NCI-H2227 treated with DMSO at 0.1 percent for 48 hours (cell line): ENCODE results near the gene MYBBP1A.
"Not testable (repeated sequence)": the region's sequence is repeated elsewhere in the genome, so short reads cannot be mapped to it uniquely, and the experiment has no call there.

ENCODE experiments used
- DNase-seq: peaks from one replicate; lab custom pipeline; 2025; lab: John Stamatoyannopoulos, UW

Gene MYBBP1A

DNA sequence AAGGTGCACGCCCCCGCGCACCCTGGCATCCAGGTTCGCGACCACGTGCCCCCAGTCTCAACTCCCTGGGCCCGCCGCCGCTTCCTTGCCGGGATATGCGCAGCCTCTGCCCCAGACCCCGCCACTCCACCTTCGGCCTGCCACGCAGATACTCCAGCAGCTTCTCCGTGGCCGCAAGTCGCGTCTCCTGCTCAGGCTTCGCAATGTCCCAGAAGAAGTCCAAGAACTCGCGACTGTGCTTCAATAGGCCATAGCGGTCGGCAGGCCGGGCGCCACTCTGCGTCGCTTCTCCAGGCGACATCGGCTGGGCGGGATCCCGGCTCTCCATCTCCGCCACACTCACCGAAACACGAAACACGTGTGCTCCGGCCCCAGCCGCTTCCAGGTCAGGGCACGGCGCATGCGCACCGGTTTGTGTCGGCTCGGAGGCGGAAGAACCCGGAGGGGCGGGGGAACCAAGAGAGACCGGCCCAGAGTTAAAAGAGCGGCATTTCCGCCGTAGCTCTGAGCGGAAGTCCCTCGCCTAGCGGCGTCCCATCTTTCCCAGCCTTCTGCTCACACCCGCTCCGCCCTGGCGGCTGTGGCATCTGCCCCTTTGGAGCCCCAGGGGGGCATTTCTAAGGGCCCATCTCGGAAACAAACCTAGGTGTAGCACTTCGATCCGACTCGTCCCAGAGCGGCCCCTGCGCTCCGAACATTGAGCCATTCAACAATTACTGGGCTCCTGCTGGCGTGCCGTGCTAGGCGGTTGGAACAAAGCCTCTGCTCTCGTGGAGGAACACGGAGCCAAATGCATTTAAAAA lies at the start of gene MYBBP1A:
Gene MYBBP1A (minus strand): TSS at position 388 of the 803 bp plus-strand sequence. CDS start 60 bp downstream, at position 328.
- peak; percentile 84 for DNase-seq

DNA sequence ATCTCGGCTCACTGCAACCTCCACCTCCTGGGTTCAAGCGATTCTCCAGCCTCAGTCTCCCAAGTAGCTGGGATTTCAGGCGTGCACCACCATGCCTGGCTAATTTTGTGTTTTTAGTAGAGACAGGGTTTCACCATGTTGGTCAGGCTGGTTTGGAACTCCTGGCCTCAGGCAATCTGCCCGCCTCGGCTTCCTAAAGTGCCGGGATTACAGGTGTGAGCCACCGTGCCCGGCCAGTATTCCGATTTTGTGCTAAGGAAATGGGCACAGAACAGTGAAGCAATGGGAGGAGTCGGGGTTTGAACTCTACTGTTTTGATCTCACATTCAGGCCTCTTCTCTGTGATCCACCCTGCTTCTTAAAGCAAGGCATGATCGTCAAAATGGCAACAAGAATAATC lies 49.6 kb upstream of the MYBBP1A start:
- DNase-seq = not testable (repeated sequence)

- DNase-seq = peak; percentile 24
Observed at GRCh38 chr17:4604111-4604644, 49.0 kb upstream of the MYBBP1A start.

DNA sequence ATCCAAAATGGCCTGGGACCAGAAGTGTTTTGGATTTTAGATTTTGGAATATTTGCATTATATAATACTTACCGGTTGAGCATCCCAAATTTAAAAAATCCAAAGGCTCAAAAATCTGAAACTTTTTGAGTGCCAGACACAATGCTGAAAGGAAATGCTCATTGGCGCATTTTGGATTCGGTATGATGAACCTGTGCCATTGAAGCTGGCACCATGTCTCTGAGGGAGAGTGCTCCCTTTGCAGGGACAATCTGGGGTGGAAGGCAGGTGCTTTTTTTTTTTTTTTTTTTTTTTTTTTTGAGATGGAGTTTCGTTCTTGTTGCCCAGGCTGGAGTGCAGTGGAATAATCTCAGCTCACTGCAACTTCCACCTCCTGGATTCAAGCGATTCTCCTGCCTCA lies 46.9 kb upstream of the MYBBP1A start:
- DNase-seq = no peak

DNA sequence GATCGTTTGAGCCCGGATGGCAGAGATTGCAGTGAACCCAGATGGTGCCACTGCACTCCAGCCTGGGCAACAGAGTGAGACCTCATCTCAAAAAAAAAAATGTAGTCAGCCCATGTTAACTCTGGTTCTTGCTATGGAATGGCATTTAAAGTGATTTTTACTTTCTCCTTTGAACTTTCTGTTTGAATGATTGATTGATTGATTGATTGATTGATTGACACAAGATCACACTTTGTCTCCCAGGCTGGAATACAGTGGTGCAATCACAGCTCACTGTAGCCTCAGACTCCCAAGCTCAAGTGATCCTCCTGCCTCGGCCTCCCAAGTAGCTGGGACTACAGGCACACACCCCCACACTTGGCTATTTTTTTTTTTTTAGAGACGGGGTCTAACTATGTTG lies 46.1 kb upstream of the MYBBP1A start:
- no peak for DNase-seq

DNA sequence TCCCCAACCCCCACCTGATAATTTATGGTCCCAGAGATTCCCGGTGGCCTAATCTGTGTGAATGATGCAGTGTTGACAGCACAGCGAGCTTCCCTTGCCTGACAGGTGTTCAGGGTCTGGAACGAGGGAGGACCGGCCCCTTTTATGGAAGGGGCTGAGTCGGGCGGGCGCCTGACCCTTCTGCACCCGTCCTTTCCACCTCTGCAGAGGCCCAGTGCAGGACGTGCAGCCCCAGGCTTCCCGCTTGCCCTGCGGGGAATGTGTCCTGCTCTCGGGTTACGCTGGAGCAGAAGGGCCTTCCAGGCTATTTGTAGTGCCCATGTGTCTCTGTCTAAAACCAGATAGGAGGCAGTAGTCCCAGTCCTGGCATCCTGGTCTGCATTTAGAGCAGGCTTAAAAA lies 45.4 kb upstream of the MYBBP1A start:
- no peak for DNase-seq

GRCh38 chr17:4599505-4600281 lies 44.5 kb upstream of the MYBBP1A start:
- peak; percentile 46 for DNase-seq

GRCh38 chr17:4598776-4599504 lies 43.8 kb upstream of the MYBBP1A start:
- no peak for DNase-seq

- DNase-seq = no peak
Observed at GRCh38 chr17:4597975-4598374, 42.8 kb upstream of the MYBBP1A start.

DNA sequence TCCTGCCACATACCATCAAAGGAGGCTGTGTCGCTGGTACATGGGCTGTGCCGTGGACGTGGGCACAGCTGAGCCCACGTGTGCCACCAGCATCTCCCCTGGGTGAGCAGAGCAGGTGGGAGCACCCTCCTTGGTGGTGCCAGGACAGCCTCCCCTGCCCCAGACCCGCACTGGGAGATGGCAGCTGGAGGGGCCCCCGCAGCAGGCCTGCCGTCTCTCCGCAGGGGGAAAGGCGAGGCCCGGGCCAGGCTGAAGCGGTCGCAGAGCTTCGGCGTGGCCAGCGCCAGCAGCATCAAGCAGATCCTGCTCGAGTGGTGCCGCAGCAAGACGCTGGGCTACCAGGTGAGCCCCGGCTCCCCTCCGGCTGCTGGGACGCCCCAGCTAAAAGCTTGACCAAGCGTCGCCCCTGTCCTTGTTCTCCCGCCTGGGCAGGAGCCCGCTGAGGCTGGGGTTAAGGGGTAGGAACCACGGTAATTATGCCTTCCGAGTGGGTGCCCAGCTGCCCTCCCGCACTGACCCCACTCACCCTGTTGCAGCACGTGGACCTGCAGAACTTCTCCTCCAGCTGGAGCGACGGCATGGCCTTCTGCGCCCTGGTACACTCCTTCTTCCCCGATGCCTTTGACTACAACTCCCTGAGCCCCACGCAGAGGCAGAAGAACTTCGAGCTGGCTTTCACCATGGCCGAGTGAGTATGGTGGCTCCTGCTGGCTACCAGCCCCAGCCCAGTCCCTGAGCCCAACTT lies 41.6 kb upstream of the MYBBP1A start:
- DNase-seq = no peak

GRCh38 chr17:4595685-4596342 lies 40.6 kb upstream of the MYBBP1A start:
- not testable (repeated sequence) for DNase-seq

DNA sequence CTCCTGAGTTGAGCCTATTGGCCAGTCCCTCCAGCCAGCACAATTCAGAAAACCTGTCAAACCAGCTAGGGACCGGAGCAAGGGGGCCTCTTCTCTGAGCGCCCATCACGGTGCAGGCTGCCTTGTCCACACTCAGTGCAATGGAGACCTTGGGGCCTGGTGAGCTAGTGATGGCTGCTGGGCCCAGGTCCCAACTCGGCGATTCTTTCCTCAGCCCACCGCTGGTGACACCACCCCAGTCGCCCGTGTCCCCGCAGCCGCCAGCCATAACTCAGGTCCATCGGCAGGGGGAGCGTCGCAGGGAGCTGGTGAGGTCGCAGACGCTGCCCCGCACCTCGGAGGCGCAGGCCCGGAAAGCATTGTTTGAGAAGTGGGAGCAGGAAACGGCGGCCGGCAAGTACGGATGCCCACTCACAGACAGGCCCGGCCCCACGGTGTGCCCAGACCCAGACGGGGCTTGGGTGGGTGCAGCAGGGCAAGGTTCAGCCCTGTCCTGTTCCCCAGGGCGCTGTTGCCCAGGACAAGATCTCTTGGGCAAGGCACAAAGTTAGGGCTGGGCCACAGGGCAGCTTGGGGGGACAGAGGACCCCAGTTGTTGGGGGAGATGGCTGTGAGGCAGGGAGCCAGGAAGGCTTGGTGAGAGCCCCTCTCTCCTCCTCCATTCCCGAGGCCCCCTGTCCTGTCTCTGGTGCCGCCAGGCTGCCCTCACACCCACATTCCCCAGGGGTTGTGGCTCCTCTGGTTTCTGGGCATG lies 39.9 kb upstream of the MYBBP1A start:
- no peak for DNase-seq

DNA sequence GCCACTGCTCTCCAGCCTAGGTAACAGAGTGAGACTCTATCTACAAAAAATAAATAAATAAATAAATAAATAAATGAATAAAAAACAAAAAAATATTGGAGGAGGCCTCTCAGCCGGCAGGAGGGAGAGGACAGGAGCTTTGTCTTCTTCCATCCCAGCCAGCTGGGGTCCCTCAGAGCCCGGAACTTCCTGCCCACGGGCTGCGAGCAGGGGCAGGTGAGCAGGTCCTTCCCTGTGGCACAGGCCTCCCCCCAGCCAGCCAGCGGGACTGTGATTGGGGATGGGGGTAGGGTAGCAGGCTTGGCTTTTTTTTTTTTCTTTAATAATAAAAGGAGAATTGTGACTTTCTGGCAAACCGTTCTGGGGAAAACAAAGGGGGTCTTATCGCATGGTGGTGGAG lies 39.2 kb upstream of the MYBBP1A start:
- DNase-seq = no peak

DNA sequence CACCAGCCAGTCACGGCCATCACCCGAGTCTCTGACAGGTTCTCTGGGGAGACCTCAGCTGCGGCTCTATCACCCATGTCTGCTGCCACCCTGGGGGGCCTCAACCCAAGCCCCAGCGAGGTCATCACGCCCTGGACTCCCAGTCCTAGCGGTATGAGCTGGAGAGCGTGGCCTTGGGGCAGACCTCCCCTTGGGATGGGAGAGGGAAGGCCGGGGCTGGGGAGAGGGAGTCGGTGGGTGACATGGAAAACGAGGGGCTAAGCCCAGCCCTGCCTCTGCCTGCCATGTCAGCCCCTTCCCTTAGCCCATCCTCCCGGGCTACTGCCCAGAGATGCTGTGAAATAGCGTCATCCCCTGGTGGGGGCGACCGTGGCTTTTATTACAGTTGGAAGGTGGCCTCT lies 37.8 kb upstream of the MYBBP1A start:
- no peak for DNase-seq

GRCh38 chr17:4592240-4593005 lies 37.2 kb upstream of the MYBBP1A start:
- DNase-seq = no peak

GRCh38 chr17:4591529-4591928 lies 36.3 kb upstream of the MYBBP1A start:
- DNase-seq = no peak

- no peak for DNase-seq
Observed at GRCh38 chr17:4590981-4591453, 35.8 kb upstream of the MYBBP1A start.

DNA sequence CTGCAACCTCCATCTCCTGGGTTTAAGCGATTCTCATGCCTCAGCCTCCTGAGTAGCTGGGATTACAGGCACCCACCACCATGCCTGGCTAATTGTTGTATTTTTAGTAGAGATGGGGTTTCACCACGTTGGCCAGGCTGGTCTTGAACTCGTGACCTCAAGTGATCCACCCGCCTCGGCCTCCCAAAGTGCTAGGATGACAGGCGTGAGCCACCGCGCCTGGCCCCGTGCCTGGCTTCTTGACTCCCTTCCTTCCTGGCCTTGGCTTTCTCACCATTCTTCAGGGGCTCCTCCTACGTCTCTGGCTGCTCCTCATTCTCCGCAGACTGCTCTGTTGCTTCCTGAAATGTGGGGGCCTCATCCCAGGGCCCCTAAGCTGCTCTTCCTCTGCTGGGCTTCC lies 34.9 kb upstream of the MYBBP1A start:
- not testable (repeated sequence) for DNase-seq

- no peak for DNase-seq
Observed at GRCh38 chr17:4588898-4589625, 33.9 kb upstream of the MYBBP1A start.
